ENCODE data around the gene HOXB9.

Gene HOXB9

GRCh38 chr17:48643697-48644012, 17.5 kb upstream of the HOXB9 start:
- no peak for ATAC-seq
- no peak for TF ChIP-seq POU6F1 (CRISPR knock-in tag; IDR thresholded peaks at IDR 0.05; ENCODE audit: borderline replicate concordance, low read depth)
- TF ChIP-seq ZNF565 (CRISPR knock-in tag; conservative IDR thresholded peaks at IDR 0.05; ENCODE audit: low read depth), result no peak
- no peak for TF ChIP-seq RARB (CRISPR knock-in tag; IDR thresholded peaks at IDR 0.05)
- no peak for TF ChIP-seq ZFP3 (CRISPR knock-in tag; IDR thresholded peaks at IDR 0.05)
- no peak for TF ChIP-seq ZFP30 (CRISPR knock-in tag; IDR thresholded peaks at IDR 0.05)
- TF ChIP-seq BACH2 (CRISPR knock-in tag; IDR thresholded peaks at IDR 0.05; ENCODE audit: borderline replicate concordance), result no peak
- no peak for TF ChIP-seq ESRRG (CRISPR knock-in tag; IDR thresholded peaks at IDR 0.05)
- TF ChIP-seq ARNTL (CRISPR knock-in tag; IDR thresholded peaks at IDR 0.05; ENCODE audit: borderline replicate concordance, low read depth), result no peak
- TF ChIP-seq ZC3H10 (CRISPR knock-in tag; IDR thresholded peaks at IDR 0.05), result no peak
- no peak for TF ChIP-seq TCF4 (CRISPR knock-in tag; IDR thresholded peaks at IDR 0.05; ENCODE audit: borderline replicate concordance)
- TF ChIP-seq CSRNP3 (CRISPR knock-in tag; IDR thresholded peaks at IDR 0.05), result no peak
- no peak for TF ChIP-seq TOX (CRISPR knock-in tag; IDR thresholded peaks at IDR 0.05; ENCODE audit: borderline replicate concordance)
- no peak for TF ChIP-seq ZNF70 (CRISPR knock-in tag; IDR thresholded peaks at IDR 0.05)
- TF ChIP-seq CSDC2 (CRISPR knock-in tag; IDR thresholded peaks at IDR 0.05), result no peak
- no peak for TF ChIP-seq ISL1 (CRISPR knock-in tag; IDR thresholded peaks at IDR 0.05)
- no peak for TF ChIP-seq CREB5 (CRISPR knock-in tag; IDR thresholded peaks at IDR 0.05; ENCODE audit: low read depth)
- TF ChIP-seq GLIS3 (CRISPR knock-in tag; IDR thresholded peaks at IDR 0.05), result no peak

GRCh38 chr17:48642843-48643696, 16.9 kb upstream of the HOXB9 start:
- TF ChIP-seq GLIS3 (CRISPR knock-in tag; IDR thresholded peaks at IDR 0.05) (no peak), CREB5 (CRISPR knock-in tag; IDR thresholded peaks at IDR 0.05; ENCODE audit: low read depth) (no peak)
- no peak for ATAC-seq

GRCh38 chr17:48642059-48642842, 16.1 kb upstream of the HOXB9 start:
- no peak for ATAC-seq
- TF ChIP-seq ARNTL (CRISPR knock-in tag; IDR thresholded peaks at IDR 0.05; ENCODE audit: borderline replicate concordance, low read depth) (no peak), ESRRG (CRISPR knock-in tag; IDR thresholded peaks at IDR 0.05) (no peak), PPARA (CRISPR knock-in tag; IDR thresholded peaks at IDR 0.05; ENCODE audit: borderline replicate concordance) (no peak), CSRNP3 (CRISPR knock-in tag; IDR thresholded peaks at IDR 0.05) (no peak), PATZ1 (CRISPR knock-in tag; IDR thresholded peaks at IDR 0.05; ENCODE audit: borderline replicate concordance) (no peak), GLIS3 (CRISPR knock-in tag; IDR thresholded peaks at IDR 0.05) (no peak), SNAI2 (CRISPR knock-in tag; IDR thresholded peaks at IDR 0.05) (no peak), ZNF565 (CRISPR knock-in tag; conservative IDR thresholded peaks at IDR 0.05; ENCODE audit: low read depth) (no peak), ZFP3 (CRISPR knock-in tag; IDR thresholded peaks at IDR 0.05) (no peak)

Measured in SK-N-SH treated with all-trans-retinoic acid at 6 μM for 48 hours (cell line).